ENCODE data around the gene UQCC2.

Gene UQCC2

DNA sequence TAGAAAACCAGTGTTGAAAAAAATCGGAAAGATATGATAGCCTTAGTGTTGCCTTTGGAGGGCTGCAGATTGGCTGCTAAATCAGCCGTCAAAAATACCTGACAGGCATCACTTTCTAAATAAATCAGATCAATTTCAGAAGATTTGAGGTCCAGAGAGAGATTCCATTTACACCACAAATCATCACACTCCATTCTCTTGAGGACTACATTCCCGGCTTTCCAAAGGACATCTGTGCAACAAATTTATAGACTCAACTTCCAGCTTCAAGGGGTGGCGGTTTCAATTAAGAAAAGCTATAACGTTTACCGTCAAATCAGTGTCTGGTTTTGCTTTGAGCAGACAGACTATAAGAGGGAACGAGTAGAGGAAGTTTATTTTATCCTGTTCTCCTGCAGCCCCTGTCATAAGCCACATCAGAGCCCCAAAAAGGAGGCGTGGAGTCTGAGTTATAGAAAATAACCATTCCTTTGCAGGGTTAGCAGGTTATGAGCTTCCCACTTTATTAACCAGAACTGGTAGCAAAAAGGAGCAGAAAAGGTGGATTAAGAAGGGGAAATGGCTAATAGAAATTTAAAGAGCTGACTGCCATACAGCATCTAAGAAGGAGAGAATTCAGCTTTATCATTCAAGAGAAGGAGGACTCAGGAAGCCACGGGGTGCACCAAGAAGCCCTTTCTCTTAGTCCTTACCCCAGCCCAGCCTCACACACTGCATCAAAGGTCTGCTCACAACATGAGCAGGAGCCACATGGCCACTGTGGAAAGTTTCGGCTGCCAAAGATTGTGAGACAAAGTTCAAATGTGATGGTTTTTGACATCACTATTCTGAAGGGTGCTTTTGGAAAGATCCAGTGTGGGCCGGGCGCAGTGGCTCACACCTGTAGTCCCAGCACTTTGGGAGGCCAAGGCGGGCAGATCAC is 12.9 kb upstream of the UQCC2 start:
- DNase-seq = no peak

DNA sequence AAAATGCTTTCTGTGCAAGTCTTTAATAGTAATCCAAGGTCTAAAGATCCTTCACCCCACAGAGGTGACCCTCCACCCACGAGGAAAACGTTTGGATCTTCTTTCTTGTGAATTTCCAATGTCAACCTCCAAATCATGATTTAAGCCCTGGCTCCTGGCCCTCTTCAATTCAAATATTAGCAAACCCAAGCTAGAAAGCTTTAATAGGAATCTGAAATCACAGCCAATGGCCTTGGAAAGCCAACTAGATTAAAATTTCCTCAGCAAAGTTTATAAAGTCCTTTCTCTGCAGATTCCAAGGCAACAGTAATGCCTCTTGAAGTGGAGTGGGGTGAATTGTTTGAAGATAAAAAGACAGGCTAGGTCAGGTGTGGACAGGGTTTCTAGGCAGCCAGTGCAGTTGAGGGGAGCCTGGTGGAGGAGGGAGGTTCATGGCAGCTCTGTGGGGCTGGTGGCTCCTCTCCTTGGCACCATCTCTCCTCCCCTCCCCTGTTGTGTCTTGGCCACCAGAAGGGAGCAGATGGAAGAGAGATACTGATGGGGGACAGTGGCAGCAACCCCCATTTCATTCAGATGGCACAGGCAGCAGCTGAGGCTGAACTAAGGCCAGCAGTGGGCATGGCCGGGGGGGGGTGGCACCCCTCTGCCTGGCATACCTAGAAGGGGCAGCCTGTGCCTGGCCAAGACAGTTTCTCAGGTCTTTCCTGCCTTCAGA is 12.0 kb upstream of the UQCC2 start:
- no peak for DNase-seq

DNA sequence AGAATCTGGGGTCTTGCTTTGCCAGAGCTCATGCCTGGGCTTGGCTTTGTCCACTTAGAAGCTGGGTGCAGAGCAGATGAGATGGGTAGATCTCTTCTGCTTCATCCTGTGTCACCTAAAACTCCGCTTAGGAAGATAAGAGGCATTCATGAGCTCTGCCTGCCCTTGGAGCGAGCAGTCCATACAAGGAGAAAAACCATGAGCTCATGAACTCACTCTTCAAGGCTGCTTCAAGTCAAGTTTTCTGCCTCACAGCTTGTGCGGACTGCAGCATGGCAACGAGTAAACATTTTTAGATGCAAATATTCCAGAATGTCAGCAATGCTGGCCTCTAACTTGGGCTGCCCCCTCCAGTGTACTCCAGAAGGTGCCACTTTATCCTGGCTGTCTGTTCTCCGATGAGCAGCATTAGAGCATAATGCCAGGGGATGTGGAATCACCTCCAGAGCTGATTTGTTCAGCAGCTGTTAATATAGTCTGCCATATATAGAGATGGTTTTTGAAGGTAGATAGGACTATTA is 10.7 kb upstream of the UQCC2 start:
- no peak for DNase-seq

DNA sequence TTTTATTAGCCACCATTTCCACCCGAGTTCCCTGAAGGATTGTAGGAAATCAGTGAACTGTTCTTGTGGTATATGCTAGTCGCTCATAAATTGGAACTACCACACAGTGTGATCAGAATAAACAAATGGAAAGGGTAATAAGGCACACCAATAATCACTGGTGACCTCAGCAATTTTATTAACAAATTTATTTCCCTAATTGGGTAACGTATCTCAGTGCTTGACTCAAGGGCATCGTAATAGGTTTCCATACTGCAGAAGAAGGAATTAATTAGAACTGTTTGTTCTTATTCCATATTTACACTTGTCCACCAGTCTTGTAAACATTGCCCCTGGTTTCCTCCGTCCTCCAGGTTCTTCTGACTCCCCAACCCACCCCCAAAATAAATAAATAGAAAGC is 10.0 kb upstream of the UQCC2 start:
- DNase-seq = no peak

DNA sequence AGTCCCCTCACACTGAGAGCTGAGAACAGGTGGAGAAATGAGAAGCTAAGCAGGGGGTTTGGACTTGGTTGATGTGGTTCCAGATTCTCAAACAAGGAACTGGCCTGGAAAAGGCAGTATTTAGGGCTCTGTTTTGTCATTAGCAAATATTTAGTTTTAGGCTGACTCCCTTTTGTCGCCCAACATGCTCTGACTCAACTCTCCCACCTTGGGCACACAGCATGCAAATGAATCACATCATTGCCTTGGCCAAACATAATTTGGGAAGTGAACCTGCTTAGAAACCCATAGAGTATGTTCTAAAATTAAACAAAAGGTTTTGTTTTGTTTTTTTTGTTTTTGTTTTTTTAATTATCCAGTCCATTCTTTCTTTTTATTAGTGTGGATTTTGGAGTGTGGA is 9.5 kb upstream of the UQCC2 start:
- no peak for DNase-seq

DNA sequence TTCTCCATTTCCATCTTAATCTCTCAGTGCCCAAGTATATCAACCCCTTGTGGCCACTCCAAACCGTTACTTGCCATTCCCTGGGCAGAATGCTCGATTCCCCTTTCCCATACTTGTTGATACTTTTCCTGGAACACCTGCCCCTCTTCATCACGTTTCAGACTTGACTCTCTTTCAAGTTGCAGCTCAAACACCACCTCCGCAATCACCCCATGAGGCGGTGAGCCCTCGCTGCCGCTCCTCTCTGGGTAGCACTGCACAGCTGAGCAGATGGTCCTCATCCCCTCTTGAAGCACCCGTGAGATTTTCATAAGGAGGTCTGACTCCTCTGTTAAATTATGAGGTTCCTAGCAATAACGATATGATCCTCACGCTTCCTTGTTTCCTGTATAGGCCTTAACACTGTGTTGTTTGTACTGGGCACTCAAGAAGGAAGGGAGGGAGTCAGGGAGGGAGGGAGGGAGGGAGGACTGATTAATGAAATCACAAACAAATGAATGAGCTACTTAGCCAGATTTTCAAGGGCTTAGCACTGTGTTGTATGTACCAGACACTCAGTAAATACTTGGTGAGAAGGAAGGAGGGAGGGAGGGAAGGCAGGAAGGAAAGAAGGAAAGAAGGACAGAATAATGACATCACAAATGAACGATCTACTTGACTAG is 8.0 kb upstream of the UQCC2 start:
- no peak for DNase-seq

DNA sequence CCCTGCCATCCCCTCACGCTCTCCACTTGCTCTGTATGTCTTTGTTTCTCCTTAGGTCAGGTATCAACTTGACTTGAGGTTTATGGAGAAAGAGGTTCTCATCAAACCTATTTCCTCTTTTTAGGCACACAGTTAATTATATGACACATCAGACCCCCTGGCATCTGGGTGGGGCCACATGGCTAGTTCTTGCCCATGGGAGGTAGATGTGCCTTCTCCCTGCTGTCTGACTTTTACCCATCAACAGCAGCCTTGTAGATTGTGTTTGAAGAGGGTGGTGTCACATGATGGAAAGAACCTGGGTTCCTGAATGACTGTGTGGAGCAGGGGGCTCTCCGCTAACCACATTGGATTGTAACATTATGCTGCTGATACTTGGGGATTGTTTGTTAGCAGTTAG is 7.2 kb upstream of the UQCC2 start:
- no peak for DNase-seq

DNA sequence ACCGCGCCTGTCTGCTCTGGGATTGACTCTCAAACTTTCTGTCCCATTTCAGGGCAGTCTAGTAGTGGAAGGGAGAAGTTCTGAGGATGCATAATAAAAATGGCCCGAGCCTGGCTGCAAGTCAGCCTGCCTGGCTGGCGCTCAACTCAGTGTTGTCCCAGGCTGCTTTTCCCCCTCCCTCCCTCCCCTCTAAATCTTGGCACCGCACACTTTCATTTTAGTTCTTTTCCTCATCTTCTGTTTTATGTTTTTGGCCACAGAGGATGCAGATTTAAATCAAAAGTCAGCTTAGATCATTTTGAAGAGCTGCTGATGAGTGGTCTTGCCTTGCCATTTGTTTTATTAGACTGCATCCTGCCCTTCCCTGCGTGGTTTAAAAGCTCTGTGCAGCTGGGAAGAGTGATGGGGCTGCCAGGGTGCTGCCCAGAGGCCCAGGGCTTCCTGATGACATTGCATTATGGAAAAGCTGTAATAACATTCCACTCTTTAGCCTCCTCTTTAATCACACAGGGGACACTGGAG is 6.5 kb upstream of the UQCC2 start:
- DNase-seq = no peak

DNA sequence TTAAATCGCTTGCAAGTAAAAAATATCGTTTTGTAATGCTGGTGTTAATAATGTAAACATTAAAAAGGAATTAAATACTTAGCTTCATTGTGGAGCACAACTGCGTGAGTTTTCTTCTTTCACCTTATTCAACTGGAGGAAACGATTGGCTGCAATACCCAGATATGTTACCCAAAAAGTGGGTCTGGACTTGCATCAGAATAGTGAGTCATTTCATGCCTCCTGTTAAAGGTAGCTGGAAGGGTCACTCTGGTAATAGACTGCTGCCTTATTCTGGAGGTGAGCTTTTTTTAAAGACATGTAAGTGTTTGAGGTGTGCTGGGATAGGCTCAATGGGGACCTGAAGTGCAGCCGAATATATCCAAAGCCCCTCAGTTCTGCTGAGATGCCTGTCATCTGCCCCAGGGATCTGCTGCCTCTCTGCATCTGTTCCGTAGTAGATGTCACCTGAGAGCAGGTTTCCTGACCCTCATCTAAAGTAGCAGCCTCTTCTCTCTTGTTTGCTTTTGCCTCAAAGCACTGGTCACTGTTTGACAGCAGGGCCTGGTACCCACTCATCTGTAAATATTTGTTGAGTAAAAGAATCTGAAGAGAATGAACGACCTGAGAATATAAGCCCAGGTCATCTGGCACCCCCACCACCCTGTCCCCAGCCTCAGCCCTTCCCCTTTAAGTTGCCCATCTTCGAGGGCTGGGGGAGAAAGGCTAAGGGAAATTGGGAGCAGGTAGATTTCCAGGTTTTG is 5.6 kb upstream of the UQCC2 start:
- DNase-seq = no peak

DNA sequence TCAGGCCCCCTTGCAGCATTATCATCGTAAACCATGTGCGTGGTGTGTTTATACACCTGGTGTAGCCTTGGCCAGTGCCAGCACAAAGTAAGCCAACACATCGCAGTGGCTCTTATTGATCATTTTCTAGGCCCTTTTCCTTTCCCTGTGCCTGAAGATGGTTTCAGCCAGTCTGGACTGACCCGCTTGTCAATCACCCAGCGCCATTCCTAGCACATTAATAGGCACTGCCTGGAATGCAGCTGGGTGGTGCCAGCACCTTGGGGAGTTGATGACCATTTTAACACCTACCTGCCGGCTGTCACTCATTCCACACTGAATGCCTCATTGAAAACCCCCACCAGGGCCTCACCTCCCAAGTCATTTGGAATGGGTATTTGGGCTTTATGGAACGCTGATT is 4.9 kb upstream of the UQCC2 start:
- DNase-seq = no peak

DNA sequence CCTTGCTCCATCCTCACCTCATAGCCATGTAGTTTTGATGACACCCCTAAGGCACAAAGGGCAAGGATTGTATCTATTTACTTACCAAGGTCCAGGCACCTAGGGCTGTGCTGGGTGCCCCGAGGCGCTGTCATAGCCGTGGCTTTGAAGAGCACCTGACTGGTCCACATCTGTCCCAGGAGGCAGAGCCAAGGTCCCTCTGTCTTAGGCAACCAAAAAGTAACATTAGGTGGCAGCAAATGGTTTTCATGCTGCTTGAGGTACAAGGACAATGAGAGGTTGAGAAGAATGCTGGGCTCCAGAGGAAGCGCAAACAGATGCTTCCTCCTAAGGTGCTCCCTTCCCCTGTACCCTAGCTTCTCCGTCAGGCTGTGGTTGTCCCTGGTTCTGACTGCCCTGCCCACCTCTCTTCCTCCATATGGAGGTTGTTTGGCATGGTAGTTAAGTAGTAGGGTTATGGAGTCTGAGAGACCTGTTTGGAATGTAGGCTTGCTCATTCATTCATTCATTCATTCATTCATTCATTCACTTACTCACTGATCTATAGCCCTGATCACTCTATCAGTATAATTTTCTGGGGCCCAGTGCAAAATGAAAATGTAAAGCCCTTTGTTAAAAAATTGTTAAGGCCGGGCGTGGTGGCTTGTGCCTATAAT is 3.0 kb upstream of the UQCC2 start:
- DNase-seq = no peak

DNA sequence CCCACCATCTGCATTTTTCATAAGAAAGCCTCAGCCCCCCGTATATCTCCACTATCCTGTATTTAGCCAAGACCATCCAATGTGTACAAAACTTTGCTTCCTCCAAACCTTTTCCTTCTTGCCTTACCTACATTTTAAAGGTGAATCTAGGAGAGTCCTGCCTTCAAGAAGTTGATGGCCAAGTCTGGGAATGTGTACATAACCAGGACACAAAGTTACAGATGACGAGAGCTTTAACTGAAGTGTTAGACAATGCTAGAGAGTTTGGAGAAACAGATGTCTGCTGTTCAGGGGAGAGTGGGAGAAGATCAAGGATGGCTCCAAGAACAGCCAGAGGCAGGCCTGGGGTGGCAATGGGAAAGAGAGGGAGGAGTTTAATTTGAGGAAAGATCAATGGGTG is 2.3 kb upstream of the UQCC2 start:
- no peak for DNase-seq

DNA sequence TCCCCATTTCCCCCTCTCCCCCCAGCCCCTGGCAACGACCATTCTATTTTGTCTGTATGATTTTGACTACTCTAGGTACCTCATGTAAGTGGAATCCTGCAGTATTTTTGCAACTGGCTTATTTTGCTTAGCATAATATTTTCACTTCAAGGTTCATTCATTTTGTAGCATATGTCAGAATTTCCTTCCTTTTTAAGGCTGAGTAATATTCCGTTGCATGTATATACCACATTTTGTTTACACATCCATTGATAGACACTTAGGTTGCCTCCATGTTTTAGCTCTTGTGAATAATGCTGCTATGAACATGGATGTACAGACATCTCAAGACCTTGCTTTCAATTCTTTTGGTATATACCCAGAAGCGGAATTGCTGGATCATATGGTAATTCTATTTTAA is 1.4 kb upstream of the UQCC2 start:
- DNase-seq = no peak

DNA sequence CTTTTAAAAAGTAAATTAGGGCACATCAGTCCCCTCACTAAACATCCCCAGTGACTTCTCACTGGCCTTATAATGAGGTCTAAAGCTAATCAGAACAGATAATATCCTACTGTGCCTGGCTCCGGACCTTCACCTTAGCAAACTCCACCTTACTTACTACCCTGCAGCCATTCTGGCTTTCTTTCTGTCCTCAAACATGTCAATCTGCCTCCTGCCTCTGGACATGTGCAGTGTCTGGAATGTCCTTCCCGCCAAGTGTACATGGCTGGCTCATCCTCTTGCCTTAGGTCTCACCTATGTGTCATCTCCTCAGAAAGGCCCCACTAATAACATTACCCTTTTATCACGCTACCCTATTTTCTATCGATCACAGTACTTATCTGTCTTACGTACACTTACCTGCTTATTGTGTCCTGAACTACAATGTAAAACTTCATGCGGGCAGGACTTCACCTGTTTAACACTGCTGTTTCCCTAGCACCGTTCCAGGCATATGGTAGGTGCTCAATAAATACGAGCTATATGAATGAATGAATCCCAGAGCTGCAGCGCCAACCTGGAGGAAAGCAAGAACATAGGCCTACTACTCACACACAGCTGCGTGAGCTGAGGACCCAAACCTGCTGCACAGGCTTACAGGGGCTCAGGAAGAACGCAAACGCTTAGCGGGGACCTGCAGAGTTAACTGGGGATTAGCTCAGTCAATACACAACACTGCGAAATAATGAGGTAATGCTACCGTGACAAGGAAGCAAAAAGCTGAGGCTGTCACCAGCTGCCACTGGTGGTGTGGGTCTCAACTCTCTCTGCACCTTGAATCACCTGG is 991 bp downstream of the UQCC2 start:
- no peak for DNase-seq

DNA sequence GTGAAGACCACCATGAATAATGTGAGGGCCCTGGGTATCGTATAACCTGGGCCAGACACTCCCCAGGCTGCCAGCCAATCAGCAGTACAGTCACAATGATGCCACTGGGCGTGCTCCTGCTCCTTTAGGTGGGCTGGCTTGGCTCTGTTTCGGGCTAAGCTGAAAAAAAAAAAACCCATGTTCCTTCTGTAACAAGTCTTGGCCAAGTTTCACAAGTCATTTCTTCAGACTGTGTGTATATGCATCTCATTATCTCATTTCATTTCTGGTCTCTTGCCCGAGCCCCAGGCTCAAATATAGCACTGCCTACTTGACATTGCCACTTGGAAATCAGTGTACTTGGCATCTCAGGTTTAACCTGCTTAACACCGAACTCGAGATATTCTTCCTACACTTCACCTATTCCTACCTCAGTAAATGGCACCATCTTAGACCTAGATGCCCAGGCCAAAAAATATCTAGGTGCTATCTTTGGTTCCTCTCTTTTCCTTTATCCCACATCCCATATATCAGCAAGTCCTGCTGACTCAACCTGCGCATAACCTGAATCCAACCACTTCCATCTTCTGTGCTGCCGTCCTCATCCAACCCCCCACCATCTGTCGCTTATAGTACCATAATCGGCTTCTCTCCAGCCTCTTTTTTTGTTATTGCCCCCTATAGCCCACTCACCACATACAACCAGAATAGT is 1.8 kb downstream of the UQCC2 start:
- DNase-seq = no peak

DNA sequence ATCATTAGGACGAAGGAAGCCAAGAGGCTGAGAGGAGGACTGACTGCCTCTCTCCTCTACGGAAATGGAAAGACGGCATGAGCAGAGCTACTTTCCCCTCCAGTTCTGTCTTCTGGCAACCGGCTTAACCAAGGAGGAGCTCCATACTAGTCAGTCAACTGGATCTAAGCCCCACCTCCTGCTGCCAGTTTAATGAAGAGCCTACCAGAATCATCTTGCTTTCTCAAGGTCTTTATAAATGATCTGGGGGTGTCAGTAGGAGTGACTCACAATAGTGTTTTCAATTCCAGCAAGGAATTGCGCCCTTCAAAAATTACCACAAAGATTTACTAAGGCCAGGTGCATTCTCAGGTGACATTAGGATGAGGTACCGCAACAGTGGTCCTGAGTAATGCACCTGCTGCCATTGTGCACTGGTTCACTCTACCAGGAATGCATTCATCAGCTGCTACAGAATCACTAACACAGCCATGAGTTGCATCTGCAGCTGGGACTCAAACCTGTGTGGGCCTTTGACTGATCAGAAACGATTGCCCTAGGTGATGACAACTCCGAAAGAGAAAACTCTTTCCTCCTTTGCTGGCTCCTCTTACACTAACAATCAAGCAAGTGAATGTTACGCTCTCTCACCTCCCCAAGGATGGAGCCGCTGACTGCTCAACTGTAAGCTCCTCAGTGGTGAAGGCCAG is 2.8 kb downstream of the UQCC2 start:
- DNase-seq = no peak

DNA sequence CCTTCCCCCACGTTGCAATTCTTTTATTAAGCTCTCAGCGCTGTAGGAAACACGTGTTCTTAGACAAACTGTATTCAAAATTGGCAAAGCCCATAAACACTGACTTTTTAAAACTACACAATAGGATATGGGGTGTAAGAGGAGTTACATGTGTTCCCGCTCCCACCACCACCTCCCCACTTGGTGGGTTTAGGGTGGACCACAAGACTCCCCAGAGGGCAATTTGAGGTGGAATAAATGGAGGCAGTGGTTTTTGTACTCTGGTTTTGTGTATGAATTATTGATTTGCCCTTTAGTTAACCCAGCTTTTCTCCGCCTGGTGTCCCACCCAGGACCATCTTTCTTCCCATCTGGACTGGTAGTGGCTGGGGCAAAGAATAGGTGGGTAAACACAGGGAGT is 3.7 kb downstream of the UQCC2 start:
- no peak for DNase-seq

DNA sequence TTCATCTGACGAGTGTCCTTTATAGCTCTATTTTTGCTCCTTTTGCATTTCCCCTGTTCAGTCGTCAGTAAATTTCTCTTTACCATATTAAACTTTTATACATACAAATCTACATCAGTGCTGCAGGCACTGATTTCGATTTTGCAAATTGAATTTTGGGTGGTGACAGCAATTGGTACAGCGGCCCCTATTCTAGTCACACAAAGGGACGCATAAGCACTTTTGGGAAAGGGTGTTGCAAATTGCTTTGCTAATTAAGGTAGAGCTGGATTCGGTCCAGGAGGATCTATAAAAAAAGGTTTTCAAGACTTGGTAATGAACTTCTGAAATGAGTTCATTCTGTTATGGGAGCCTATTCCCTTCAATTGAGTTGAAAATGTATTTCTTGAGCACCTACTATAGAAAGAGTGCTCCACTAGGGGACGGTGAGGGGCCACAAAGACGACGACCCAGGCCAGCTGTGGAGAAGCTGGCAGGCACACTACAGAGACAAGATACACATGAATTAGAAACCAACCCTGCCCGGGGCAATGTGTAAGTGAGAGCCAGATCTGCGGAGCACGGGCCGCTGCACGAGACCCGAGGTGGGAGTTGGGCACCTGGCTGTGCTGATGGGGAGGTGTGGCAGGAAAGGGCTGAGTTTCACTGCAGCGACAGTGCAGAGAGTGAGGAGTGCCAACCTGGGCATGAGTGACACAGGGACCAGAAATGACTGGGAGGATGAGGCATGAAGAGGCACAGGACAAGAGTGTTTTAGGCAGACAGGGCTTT is 5.4 kb downstream of the UQCC2 start:
- no peak for DNase-seq

DNA sequence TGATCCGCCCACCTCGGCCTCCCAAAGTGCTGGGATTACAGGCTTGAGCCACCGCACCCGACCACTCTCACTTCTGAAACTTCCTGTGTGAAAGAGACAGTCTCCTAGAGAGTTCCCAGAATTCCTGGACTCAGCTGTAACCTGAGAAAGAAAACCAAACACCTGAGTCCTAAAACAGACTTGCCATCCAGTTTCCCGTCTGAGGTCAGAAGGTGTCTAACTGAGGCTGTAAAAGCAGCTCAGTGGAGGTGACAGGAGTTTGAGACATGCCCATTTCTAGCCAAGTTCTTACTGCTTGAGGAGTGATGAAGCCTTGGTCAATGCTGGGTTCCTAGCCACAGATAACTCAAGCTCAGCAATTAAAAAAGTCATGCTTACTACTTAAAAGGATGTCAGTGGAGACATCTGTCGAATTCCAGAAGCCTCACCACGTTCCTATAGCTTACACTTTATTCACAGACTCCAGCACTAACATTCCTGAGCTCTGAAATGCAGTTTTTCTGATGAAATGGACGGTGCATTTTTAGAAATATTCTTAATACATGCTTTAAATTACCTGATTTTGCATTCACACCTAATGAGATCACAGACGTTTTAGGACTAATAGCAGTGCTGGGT is 6.1 kb downstream of the UQCC2 start:
- DNase-seq = no peak
